ENCODE data around the gene OR2C3. TPM values are rescaled to one million over a fixed set of nuclear protein-coding genes. Genes with fewer than 3 reads are reported as not detected.

The OR2C3 gene
- total RNA-seq, 2 experiments from 2014 or later: not detected

GRCh38 chr1:247493106-247493505 is 43.1 kb downstream of the OR2C3 start:
- Mint-ChIP-seq H3K4me1 (ENCODE audit: low read depth) (no peaks in the 10 kb centered on the region), H3K4me3 (no peak overlapping the region), H3K36me3 (ENCODE audit: low read depth) (no peaks in the 10 kb centered on the region), H3K27me3 (peaks cover 23% of the 10 kb centered on the region), H3K9me3 (no peaks in the 10 kb centered on the region), H3K27ac (no peak overlapping the region)
- Histone ChIP-seq H3K27ac (ENCODE audit: low read depth in 1 of 2, low read length in 2 of 2) (no peak overlapping the region), H3K9me3 (ENCODE audit: control insufficient read depth in 1 of 2, insufficient read depth in 1 of 2, low read length in 2 of 2) (no peaks in the 10 kb centered on the region), H3K27me3 (ENCODE audit: control insufficient read depth in 1 of 2, insufficient read depth in 2 of 2, low read length in 2 of 2) (peaks cover 0 to 12% of the 10 kb centered on the region in 2 experiments), H3K4me3 (ENCODE audit: low read length) (no peak overlapping the region), H3K4me1 (ENCODE audit: insufficient read depth, low read length) (no peaks in the 10 kb centered on the region), H3K36me3 (ENCODE audit: insufficient read depth, low read length) (no peaks in the 10 kb centered on the region)
- ATAC-seq (ENCODE audit: poor library complexity) (no peak), DNase-seq (no peak)
- intact Hi-C loops (cut with DNase I, micrococcal nuclease): no loop called here
- no peak for TF ChIP-seq CTCF (IDR thresholded peaks at IDR 0.05)
- POLR2A ChIA-PET: no interaction called here
- CTCF ChIA-PET: interaction anchor here (0.7 kb wide), 1 partner anchor 120 kb away, joined by 3 read pairs; no protein-coding TSS in a partner anchor

GRCh38 chr1:247491328-247491727 is 44.9 kb downstream of the OR2C3 start:
- Histone ChIP-seq H3K27me3 (ENCODE audit: control insufficient read depth in 1 of 2, insufficient read depth in 2 of 2, low read length in 2 of 2) (peaks cover 0 to 12% of the 10 kb centered on the region in 2 experiments), H3K36me3 (ENCODE audit: insufficient read depth, low read length) (no peaks in the 10 kb centered on the region), H3K27ac (ENCODE audit: low read depth in 1 of 2, low read length in 2 of 2) (no peak overlapping the region), H3K9me3 (ENCODE audit: control insufficient read depth in 1 of 2, insufficient read depth in 1 of 2, low read length in 2 of 2) (no peaks in the 10 kb centered on the region), H3K4me3 (ENCODE audit: low read length) (no peak overlapping the region), H3K4me1 (ENCODE audit: insufficient read depth, low read length) (no peaks in the 10 kb centered on the region)
- DNase-seq: no peak
- ChIA-PET POLR2A (no interaction called here), CTCF (no interaction called here)
- intact Hi-C loops (cut with DNase I, micrococcal nuclease): no loop called here
- H3K27me3 Mint-ChIP-seq: peaks cover 26% of the 10 kb centered on the region
- no peak for TF ChIP-seq CTCF (IDR thresholded peaks at IDR 0.05)
- H3K4me1 Mint-ChIP-seq (ENCODE audit: low read depth): no peaks in the 10 kb centered on the region
- no peak overlapping the region for H3K27ac Mint-ChIP-seq
- no peaks in the 10 kb centered on the region for H3K9me3 Mint-ChIP-seq
- H3K4me3 Mint-ChIP-seq: no peak overlapping the region
- no peak for ATAC-seq (ENCODE audit: poor library complexity)
- no peaks in the 10 kb centered on the region for H3K36me3 Mint-ChIP-seq (ENCODE audit: low read depth)

- peak in 10 of 14 experiments; percentile 2 to 76 (median 14) for DNase-seq
- Histone ChIP-seq H3K4me1 (ENCODE audit: insufficient read depth, low read length) (no peaks in the 10 kb centered on the region), H3K27me3 (ENCODE audit: control insufficient read depth in 1 of 2, insufficient read depth in 2 of 2, low read length in 2 of 2) (peaks cover 0 to 5% of the 10 kb centered on the region in 2 experiments), H3K9me3 (ENCODE audit: control insufficient read depth in 1 of 2, insufficient read depth in 1 of 2, low read length in 2 of 2) (no peaks in the 10 kb centered on the region), H3K27ac (ENCODE audit: low read depth in 1 of 2, low read length in 2 of 2) (no peak overlapping the region), H3K4me3 (ENCODE audit: low read length) (no peak overlapping the region), H3K36me3 (ENCODE audit: insufficient read depth, low read length) (no peaks in the 10 kb centered on the region)
- Mint-ChIP-seq H3K9me3 (no peaks in the 10 kb centered on the region), H3K36me3 (ENCODE audit: low read depth) (no peaks in the 10 kb centered on the region), H3K4me1 (ENCODE audit: low read depth) (no peaks in the 10 kb centered on the region), H3K4me3 (no peak overlapping the region), H3K27me3 (peaks cover 10% of the 10 kb centered on the region), H3K27ac (no peak overlapping the region)
- TF ChIP-seq CTCF (IDR thresholded peaks at IDR 0.05): peak; percentile 76
- POLR2A ChIA-PET: interaction anchor here (0.9 to 2.4 kb wide), 2 partner anchors 97 to 114 kb away, joined by 3 to 11 read pairs; no protein-coding TSS in a partner anchor
- intact Hi-C loops (cut with DNase I, micrococcal nuclease): loop anchor here (1.0 to 10.0 kb wide), 4 partner anchors 97 to 582 kb away; no protein-coding TSS in a partner anchor
- CTCF ChIA-PET: interaction anchor here (0.8 to 5.6 kb wide), 3 partner anchors 86 to 114 kb away, joined by 3 to 47 read pairs (median 34); no protein-coding TSS in a partner anchor
- peak; percentile 77 for ATAC-seq (ENCODE audit: poor library complexity)
Observed at GRCh38 chr1:247487057-247487456, 49.2 kb downstream of the OR2C3 start.

All from CD4-positive, alpha-beta T cell (primary cell).